K562 (cell line): ENCODE results near the gene GFRAL. TPM values are rescaled to one million over a fixed set of nuclear protein-coding genes. Genes with fewer than 3 reads are reported as not detected.

Source experiments
- ATAC-seq: fragments of 200-7000 bp; cut with Tn5 transposase; 3 replicates; pipeline ENCODE4 v1.9.1; 2020; ENCODE audit warnings: moderate library complexity
- BruUV-seq: library from RNA; stranded (reverse); fragments of 400-500 nt; replicated peaks from 2 replicates; lab custom pipeline; 2021; lab: Mats Ljungman, UMichigan
- CTCF ChIA-PET: fragments of 300-600 bp; formaldehyde crosslinking; extraction: SDS; loops from one replicate; lab custom pipeline; 2021; ENCODE audit warnings: low intra/inter-chr PET ratio; lab: Yijun Ruan, JAX
- POLR2A ChIA-PET: fragments of 300-600, 350-650 bp; sonication (Branson Sonifier 250); formaldehyde crosslinking; extraction: SDS; loops from one replicate; lab custom pipeline; 2021; ENCODE audit warnings: antibody characterized with exemption, inconsistent platforms; lab: Yijun Ruan, JAX
- DNase-seq, 4 experiments: peaks; one replicate each; pipeline versions ENCODE4 v3.0.0 to v3.0.0-alpha.2; 2011 to 2018; ENCODE audit warnings: low spot score in 3 of 4, mixed read lengths in 3 of 4; ENCODE audit errors: extremely low read depth in 1 of 4
- FAIRE-seq: peaks from 2 replicates; lab custom pipeline; 2011; peaks lifted over from hg19 to GRCh38; lab: Jason Lieb, UNC
- H2AFZ ChIP-seq: 2 replicates; pipeline ENCODE4 v1.6.0; 2011; ENCODE audit warnings: low read depth, low read length, control low read depth, inconsistent platforms
- H3K27ac ChIP-seq: fragments of 200-600 bp; 3 replicates; pipeline ENCODE4 v1.8.0; 2011; ENCODE audit warnings: low read depth, mild to moderate bottlenecking, control low read depth, inconsistent platforms, low read length, moderate library complexity, mixed read lengths; ENCODE audit errors: extremely low read depth
- H3K27me3 ChIP-seq, 2 experiments: fragments of 300-600 bp in 1 of 2; 2 replicates in 1 of 2; 3 replicates in 1 of 2; pipeline versions ENCODE4 v1.6.0 to v1.8.0; 2011; ENCODE audit warnings: inconsistent platforms in 2 of 2, low read length in 2 of 2, mild to moderate bottlenecking in 1 of 2, mixed read lengths in 1 of 2, moderate library complexity in 1 of 2; ENCODE audit not compliant: control insufficient read depth in 2 of 2, insufficient read depth in 2 of 2
- H3K36me3 ChIP-seq: fragments of 300-600 bp; 3 replicates; pipeline ENCODE4 v1.8.0; 2011; ENCODE audit warnings: mild to moderate bottlenecking, low read length, inconsistent platforms; ENCODE audit not compliant: control insufficient read depth, insufficient read depth
- H3K4me1 ChIP-seq, 2 experiments: fragments of 200-600 bp in 1 of 2; replicated peaks in 1 of 2; 2 replicates in 1 of 2; 3 replicates in 1 of 2; pipeline versions ENCODE4 v1.5.1 to v1.8.0; 2011; ENCODE audit warnings: inconsistent platforms in 2 of 2, low read length in 2 of 2, mild to moderate bottlenecking in 1 of 2, mixed read lengths in 1 of 2, moderate library complexity in 1 of 2; ENCODE audit not compliant: control insufficient read depth in 2 of 2, insufficient read depth in 2 of 2
- H3K4me2 ChIP-seq: 2 replicates; pipeline ENCODE4 v1.6.1; 2011; ENCODE audit warnings: low read length, control low read depth, inconsistent platforms, mixed read lengths; ENCODE audit not compliant: insufficient read depth
- H3K4me3 ChIP-seq: fragments of 200-600 bp; sonication (generic), shearing (Covaris generic); 2 replicates; pipeline ENCODE4 v1.5.1; 2016; ENCODE audit warnings: control low read depth, inconsistent platforms
- H3K79me2 ChIP-seq: fragments of 200-600 bp; 3 replicates; pipeline ENCODE4 v1.8.0; 2011; ENCODE audit warnings: low read length, inconsistent platforms; ENCODE audit not compliant: control insufficient read depth, insufficient read depth
- H3K9ac ChIP-seq, 2 experiments: 2 replicates each; pipeline versions ENCODE4 v1.6.0 to v1.6.1; 2011; ENCODE audit warnings: low read depth in 2 of 2, low read length in 2 of 2, control low read depth in 1 of 2, inconsistent platforms in 1 of 2, mild to moderate bottlenecking in 1 of 2, mixed read lengths in 1 of 2; ENCODE audit not compliant: insufficient read depth in 1 of 2
- H3K9me1 ChIP-seq: one replicate; pipeline ENCODE4 v1.6.0; 2011; ENCODE audit warnings: inconsistent platforms, mild to moderate bottlenecking, low read length, moderate library complexity; ENCODE audit not compliant: control insufficient read depth, insufficient read depth
- H3K9me3 ChIP-seq: replicated peaks from 2 replicates; pipeline ENCODE4 v1.5.1; 2011; ENCODE audit warnings: low read depth, low read length, inconsistent platforms; ENCODE audit not compliant: control insufficient read depth, insufficient read depth
- H4K20me1 ChIP-seq: replicated peaks from 2 replicates; pipeline ENCODE4 v1.6.1; 2011; ENCODE audit warnings: low read length, inconsistent platforms, mixed read lengths; ENCODE audit not compliant: control insufficient read depth, insufficient read depth
- ATF3 ChIP-seq, 2 experiments: fragments of 450-650 bp in 1 of 2; sonication (generic) in 1 of 2; formaldehyde crosslinking in 1 of 2; IDR thresholded peaks in 1 of 2; conservative IDR thresholded peaks in 1 of 2; 2 replicates each; pipeline versions ENCODE4 v1.6.1 to v1.8.1; 2016 to 2023; ENCODE audit warnings: mild to moderate bottlenecking in 2 of 2, moderate library complexity in 2 of 2, inconsistent platforms in 1 of 2, missing genetic modification reagents in 1 of 2
- GTF2F1 ChIP-seq: IDR thresholded peaks from 2 replicates; pipeline ENCODE4 v1.6.1; 2011; ENCODE audit warnings: low read depth, low read length, improper control_type of control experiment
- NRF1 ChIP-seq, 2 experiments: fragments of 450-650 bp; IDR thresholded peaks in 1 of 2; conservative IDR thresholded peaks in 1 of 2; 2 replicates each; pipeline ENCODE4 v1.6.1; 2014; ENCODE audit warnings: mild to moderate bottlenecking in 2 of 2
- PYGO2 ChIP-seq: fragments of 450-650 bp; IDR thresholded peaks from 2 replicates; pipeline ENCODE4 v1.6.1; 2016; ENCODE audit warnings: mild to moderate bottlenecking, missing genetic modification characterization, moderate library complexity, missing compliant biosample characterization
- RCOR1 ChIP-seq, 2 experiments: IDR thresholded peaks; 2 replicates each; pipeline ENCODE4 v1.6.1; 2012; ENCODE audit warnings: low read depth in 2 of 2, low read length in 2 of 2, borderline replicate concordance in 1 of 2, improper control_type of control experiment in 1 of 2
- SRSF3 ChIP-seq: fragments of 200-400 bp; formaldehyde crosslinking; IDR thresholded peaks from 2 replicates; pipeline ENCODE4 v1.6.1; 2016; ENCODE audit warnings: mild to moderate bottlenecking, low read length, moderate library complexity; ENCODE audit not compliant: insufficient read depth
- ZBTB26 ChIP-seq: fragments of 450-650 bp; formaldehyde crosslinking; IDR thresholded peaks from 2 replicates; pipeline ENCODE4 v1.4.0; 2022; ENCODE audit warnings: missing genetic modification characterization
- ZFX ChIP-seq: sonication (generic); formaldehyde crosslinking; IDR thresholded peaks from 2 replicates; pipeline ENCODE4 v1.8.0; 2022; ENCODE audit warnings: mild to moderate bottlenecking, missing genetic modification reagents, moderate library complexity
- ZNF133 ChIP-seq: fragments of 250-450 bp; sonication (Bioruptor Pico); IDR thresholded peaks from 2 replicates; pipeline ENCODE4 v1.4.0; 2020; ENCODE audit warnings: mild to moderate bottlenecking
- ZNF347 ChIP-seq: fragments of 450-650 bp; formaldehyde crosslinking; IDR thresholded peaks from 2 replicates; pipeline ENCODE4 v1.4.0; 2020; ENCODE audit warnings: low read depth, mild to moderate bottlenecking, moderate library complexity
- ZNF583 ChIP-seq: fragments of 250-450 bp; sonication (Bioruptor Pico); IDR thresholded peaks from 2 replicates; pipeline ENCODE4 v1.4.0; 2020
- ZNF830 ChIP-seq: fragments of 250-450 bp; sonication (Bioruptor Pico); IDR thresholded peaks from 2 replicates; pipeline ENCODE4 v1.5.0; 2021; ENCODE audit warnings: mild to moderate bottlenecking
- WGBS: fragments of 100-300 bp; shearing (Covaris generic); methylation state at CpG from one replicate; pipeline ENCODE4 v1.1.6; 2016; ENCODE audit warnings: low coverage, mixed read lengths; ENCODE audit not compliant: insufficient coverage; ENCODE audit errors: missing lambda C conversion rate; 5-methylcytosine and 5-hydroxymethylcytosine counted together
- in situ Hi-C: fragments of 300-500 bp; cut with MboI; formaldehyde crosslinking; loops from 4 replicates; pipeline ENCODE4 v1.15.0; 2018; ENCODE audit warnings: inconsistent platforms, mixed read lengths
- intact Hi-C: fragments of 100-400 bp; cut with micrococcal nuclease; formaldehyde crosslinking; loops from 2 replicates; pipeline ENCODE4 v1.14.2; 2022
- polyA plus RNA-seq, 8 experiments: library from polyadenylated mRNA; depleted of rRNA in 4 of 8; stranded (reverse) in 5 of 8; unstranded in 3 of 8; fragments of >200 nt; fragmentation: Nextera tagmentation in 2 of 8; fragmentation: Illumina TruSeq in 1 of 8; extraction: Ambion mirVana in 2 of 8; extraction: Trizol in 1 of 8; gene quantifications; 2 replicates each; pipeline versions ENCODE4 v1.2.1 to v1.2.3, GENCODE V29; 2011 to 2014; ENCODE audit warnings: inconsistent platforms in 1 of 8, missing spikeins in 1 of 8
- total RNA-seq, 7 experiments: library from RNA; depleted of rRNA in 6 of 7; stranded (reverse); fragments of >200 nt in 6 of 7; fragmentation: Illumina TruSeq in 2 of 7; extraction: Trizol in 2 of 7; gene quantifications; 2 replicates each; pipeline versions ENCODE4 v1.2.1 to v1.2.3, GENCODE V29; 2011 to 2021; ENCODE audit warnings: low replicate concordance in 1 of 7
- TF ChIP-seq, protein P1 (sequence below), 2 experiments: fragments of 450-650 bp; IDR thresholded peaks; 2 replicates each; pipeline ENCODE4 v1.6.1; 2016; ENCODE audit warnings: mild to moderate bottlenecking in 2 of 2, borderline replicate concordance in 1 of 2, low read depth in 1 of 2, moderate library complexity in 1 of 2

The GFRAL gene
- total and polyA plus RNA-seq, 9 of the 15 experiments (the other 6 are each of a cell fraction or from before 2014, with no cell fraction given) = not detected

DNA sequence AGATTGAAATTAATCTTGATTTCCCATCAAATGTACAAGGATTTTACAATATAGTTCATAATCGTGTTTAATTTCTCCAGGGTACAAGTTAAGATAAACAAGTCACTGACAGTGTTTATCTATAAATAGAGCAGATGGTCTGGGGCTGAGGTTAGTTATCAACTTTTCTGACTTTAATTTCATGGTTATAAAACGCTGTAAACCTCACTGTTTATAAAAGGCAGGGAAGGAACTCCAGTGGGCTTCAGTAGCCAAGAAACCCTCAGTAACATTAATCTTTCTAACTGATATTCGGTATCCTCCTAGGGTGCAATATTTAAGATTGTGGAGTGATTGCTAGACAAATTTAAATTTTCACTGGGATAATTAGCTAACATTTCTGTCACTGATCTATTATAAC lies 68.6 kb downstream of the GFRAL start:
- Histone ChIP-seq H3K9ac (no peak overlapping the region), H3K9me3 (no peaks in the 10 kb centered on the region; the same call in 1 of the 2 replicates), H3K4me1 (no peaks in the 10 kb centered on the region), H2AFZ (no peak overlapping the region), H3K27me3 (no peaks in the 10 kb centered on the region), H3K9me1 (no peaks in the 10 kb centered on the region), H3K4me3 (no peak overlapping the region), H3K27ac (no peak overlapping the region), H3K36me3 (no peaks in the 10 kb centered on the region), H3K4me2 (no peak overlapping the region), H4K20me1 (no peaks in the 10 kb centered on the region), H3K79me2 (no peaks in the 10 kb centered on the region)
- no TSS peak for BruUV-seq
- intact Hi-C loops (no loop called here), in situ Hi-C loops (no loop called here)
- no peak for ATAC-seq
- DNase-seq = no peak
- no peak for FAIRE-seq
- ChIA-PET CTCF (no interaction called here), POLR2A (no interaction called here)
- 2% methylated on average over 3 of the region's 3 CpGs for WGBS
- TF ChIP-seq NRF1 (conservative IDR thresholded peaks at IDR 0.05 in 1 of 2, IDR thresholded peaks at IDR 0.05 in 1 of 2) = no peak
- TF ChIP-seq RCOR1 (IDR thresholded peaks at IDR 0.05; ENCODE audit: borderline replicate concordance in 1 of 2, low read depth in 2 of 2, low read length in 2 of 2) = no peak
- no peak for TF ChIP-seq PYGO2
- TF ChIP-seq SRSF3 = no peak
- TF ChIP-seq ZBTB26 (CRISPR knock-in tag) = no peak
- TF ChIP-seq ZNF133 = no peak
- TF ChIP-seq ZNF347 (CRISPR knock-in tag) = no peak
- TF ChIP-seq, protein P1, sequence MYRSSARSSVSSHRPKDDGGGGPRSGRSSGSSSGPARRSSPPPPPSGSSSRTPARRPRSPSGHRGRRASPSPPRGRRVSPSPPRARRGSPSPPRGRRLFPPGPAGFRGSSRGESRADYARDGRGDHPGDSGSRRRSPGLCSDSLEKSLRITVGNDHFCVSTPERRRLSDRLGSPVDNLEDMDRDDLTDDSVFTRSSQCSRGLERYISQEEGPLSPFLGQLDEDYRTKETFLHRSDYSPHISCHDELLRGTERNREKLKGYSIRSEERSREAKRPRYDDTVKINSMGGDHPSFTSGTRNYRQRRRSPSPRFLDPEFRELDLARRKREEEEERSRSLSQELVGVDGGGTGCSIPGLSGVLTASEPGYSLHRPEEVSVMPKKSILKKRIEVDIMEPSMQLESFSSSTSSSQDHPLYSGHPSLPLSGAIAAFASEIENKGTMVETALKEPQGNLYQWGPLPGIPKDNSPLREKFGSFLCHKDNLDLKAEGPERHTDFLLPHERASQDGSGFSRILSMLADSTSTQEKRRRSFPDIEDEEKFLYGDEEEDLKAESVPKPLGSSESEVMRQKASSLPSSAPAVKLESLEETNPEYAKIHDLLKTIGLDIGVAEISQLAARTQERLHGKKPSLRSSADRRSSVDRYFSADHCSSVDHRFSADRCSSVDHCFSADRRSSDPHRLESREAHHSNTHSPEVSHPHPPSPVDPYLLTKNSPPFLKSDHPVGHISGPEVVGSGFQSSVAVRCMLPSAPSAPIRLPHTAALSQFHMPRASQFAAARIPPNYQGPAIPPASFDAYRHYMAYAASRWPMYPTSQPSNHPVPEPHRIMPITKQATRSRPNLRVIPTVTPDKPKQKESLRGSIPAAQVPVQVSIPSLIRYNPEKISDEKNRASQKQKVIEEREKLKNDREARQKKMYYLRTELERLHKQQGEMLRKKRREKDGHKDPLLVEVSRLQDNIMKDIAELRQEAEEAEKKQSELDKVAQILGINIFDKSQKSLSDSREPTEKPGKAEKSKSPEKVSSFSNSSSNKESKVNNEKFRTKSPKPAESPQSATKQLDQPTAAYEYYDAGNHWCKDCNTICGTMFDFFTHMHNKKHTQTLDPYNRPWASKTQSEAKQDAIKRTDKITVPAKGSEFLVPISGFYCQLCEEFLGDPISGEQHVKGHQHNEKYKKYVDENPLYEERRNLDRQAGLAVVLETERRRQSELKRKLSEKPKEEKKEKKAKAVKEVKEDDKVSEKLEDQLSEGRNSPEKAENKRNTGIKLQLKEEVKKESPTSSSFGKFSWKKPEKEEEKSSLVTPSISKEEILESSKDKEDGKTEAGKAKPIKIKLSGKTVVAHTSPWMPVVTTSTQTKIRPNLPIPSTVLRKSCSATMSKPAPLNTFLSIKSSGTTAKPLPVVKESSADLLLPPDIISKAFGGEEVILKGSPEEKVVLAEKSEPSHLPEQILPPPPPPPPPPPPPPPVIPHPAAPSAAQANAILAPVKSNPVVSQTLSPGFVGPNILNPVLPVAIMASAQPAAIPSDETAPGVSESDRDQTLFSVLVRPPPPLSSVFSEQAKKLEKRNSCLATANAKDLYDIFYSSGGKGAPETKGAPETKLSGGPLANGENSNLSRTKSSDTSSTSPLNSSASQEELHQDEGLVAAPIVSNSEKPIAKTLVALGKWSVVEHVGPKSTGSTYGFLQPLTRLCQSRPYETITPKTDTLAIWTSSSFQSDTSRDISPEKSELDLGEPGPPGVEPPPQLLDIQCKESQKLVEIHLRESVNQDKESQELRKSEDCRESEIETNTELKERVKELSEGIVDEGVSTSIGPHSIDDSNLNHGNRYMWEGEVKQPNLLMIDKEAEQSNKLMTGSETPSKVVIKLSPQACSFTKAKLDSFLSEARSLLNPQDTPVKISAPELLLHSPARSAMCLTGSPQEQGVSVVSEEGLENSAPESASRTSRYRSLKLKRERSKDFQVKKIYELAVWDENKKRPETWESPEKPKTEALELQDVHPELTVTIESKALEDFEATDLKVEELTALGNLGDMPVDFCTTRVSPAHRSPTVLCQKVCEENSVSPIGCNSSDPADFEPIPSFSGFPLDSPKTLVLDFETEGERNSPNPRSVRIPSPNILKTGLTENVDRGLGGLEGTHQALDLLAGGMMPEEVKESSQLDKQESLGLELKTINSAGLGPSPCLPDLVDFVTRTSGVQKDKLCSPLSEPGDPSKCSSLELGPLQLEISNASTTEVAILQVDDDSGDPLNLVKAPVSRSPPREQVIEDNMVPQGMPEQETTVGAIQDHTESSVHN (IDR thresholded peaks at IDR 0.05; ENCODE audit: borderline replicate concordance in 1 of 2, low read depth in 1 of 2) = no peak
- no peak for TF ChIP-seq GTF2F1
- TF ChIP-seq ZFX (CRISPR knock-in tag) = no peak
- TF ChIP-seq ATF3 (IDR thresholded peaks at IDR 0.05) = no peak
- TF ChIP-seq ATF3 (CRISPR knock-in tag; conservative IDR thresholded peaks at IDR 0.05) = no peak
- TF ChIP-seq ZNF830 = no peak
- TF ChIP-seq ZNF583 (CRISPR knock-in tag) = no peak
